ENCODE results near the gene TSR1. TPM values are rescaled to one million over a fixed set of nuclear protein-coding genes. Genes with fewer than 3 reads are reported as not detected.

Gene TSR1
- total RNA-seq, 1 donor from 2014 or later: 40.6 TPM

DNA sequence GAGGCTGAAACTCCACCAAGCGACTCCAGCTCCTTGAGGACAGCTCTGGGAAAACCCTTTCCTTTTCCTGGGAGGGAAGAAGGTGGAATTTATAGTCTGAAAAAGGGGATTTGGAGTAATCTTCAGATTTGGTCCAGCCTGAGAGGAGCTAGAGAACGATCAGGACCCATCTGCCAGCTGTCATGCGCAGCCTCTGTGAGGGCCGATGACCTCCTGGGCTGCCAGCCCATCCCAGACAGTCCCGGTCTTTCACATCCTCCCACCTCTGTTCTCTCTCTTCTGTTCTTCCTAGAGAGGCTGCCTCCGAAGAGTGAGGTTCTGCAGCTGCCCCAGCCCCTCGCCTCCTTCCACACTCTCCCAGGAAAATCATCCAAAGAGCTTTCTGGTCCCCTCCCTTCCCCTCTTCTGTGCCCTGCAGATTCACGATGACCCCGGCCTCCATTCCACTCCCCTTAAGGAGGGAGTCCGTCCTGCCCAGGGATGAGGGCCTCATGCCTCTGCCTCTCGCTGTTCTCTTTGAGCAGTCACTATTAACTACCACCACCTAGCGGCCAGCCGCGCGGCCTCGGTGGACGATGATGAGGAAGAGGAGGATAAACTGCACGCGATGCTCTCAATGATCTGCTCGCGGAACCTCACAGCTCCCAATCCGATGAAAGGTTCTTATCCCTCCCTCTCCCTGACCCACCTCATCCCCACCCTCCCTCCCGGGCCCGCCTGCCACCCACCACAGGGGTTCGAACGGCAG is 30.7 kb upstream of the TSR1 start:
- Mint-ChIP-seq H3K27ac (no peak overlapping the region), H3K4me1 (no peaks in the 10 kb centered on the region), H3K4me3 (no peak overlapping the region), H3K9me3 (no peaks in the 10 kb centered on the region), H3K36me3 (peaks cover 6% of the 10 kb centered on the region), H3K27me3 (ENCODE audit: low read depth) (no peaks in the 10 kb centered on the region)
- no peak for DNase-seq (ENCODE audit: low spot score in 2 of 2, unreplicated experiment in 2 of 2)
- TF ChIP-seq, protein P1, sequence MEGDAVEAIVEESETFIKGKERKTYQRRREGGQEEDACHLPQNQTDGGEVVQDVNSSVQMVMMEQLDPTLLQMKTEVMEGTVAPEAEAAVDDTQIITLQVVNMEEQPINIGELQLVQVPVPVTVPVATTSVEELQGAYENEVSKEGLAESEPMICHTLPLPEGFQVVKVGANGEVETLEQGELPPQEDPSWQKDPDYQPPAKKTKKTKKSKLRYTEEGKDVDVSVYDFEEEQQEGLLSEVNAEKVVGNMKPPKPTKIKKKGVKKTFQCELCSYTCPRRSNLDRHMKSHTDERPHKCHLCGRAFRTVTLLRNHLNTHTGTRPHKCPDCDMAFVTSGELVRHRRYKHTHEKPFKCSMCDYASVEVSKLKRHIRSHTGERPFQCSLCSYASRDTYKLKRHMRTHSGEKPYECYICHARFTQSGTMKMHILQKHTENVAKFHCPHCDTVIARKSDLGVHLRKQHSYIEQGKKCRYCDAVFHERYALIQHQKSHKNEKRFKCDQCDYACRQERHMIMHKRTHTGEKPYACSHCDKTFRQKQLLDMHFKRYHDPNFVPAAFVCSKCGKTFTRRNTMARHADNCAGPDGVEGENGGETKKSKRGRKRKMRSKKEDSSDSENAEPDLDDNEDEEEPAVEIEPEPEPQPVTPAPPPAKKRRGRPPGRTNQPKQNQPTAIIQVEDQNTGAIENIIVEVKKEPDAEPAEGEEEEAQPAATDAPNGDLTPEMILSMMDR (IDR thresholded peaks at IDR 0.05; ENCODE audit: unreplicated experiment): no peak

DNA sequence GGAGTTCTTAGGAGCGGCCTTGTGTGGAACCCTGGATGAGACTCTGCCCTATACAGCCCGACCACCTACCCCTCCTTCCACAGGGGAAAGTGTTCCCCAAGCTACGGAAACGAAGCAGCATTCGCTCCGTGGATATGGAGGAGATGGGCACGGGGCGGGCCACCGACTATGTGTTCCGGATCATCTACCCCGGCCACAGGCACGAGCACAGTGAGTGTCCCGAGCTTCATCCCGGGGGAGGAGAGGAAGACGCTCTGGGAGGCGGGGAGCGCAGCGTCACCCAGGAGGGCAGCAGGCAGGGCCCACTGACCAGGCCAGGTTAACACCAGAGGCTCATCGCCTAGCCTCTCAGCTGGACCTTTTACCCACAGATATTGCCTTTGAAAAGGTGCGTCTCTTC is 28.9 kb upstream of the TSR1 start:
- no peaks in the 10 kb centered on the region for H3K9me3 Mint-ChIP-seq
- no peaks in the 10 kb centered on the region for H3K4me1 Mint-ChIP-seq
- H3K4me3 Mint-ChIP-seq: no peak overlapping the region
- H3K27ac Mint-ChIP-seq: no peak overlapping the region
- no peaks in the 10 kb centered on the region for H3K27me3 Mint-ChIP-seq (ENCODE audit: low read depth)
- no peak for DNase-seq (ENCODE audit: low spot score in 2 of 2, unreplicated experiment in 2 of 2)
- H3K36me3 Mint-ChIP-seq: peaks cover 6% of the 10 kb centered on the region
- TF ChIP-seq, protein P1 (IDR thresholded peaks at IDR 0.05; ENCODE audit: unreplicated experiment): no peak

DNA sequence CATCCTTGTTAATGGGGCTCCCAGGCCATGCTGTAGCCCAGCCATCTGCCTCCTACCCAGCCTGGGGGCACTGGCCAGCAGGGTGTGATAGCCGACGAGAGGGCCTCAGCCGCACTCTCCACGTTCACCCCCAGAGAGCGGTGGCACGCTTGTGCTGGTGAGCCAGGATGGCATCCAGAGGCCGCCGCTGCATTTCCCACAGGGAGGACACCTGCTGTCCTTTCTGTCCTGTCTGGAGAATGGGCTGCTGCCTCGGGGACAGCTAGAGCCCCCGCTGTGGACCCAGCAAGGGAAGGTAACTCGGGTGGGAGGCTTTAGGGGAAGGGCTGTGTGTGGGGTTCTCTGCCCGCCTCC is 28.5 kb upstream of the TSR1 start:
- DNase-seq (ENCODE audit: low spot score in 2 of 2, unreplicated experiment in 2 of 2): no peak
- no peak overlapping the region for H3K27ac Mint-ChIP-seq
- peaks cover 6% of the 10 kb centered on the region for H3K36me3 Mint-ChIP-seq
- no peaks in the 10 kb centered on the region for H3K4me1 Mint-ChIP-seq
- H3K9me3 Mint-ChIP-seq: no peaks in the 10 kb centered on the region
- TF ChIP-seq, protein P1 (IDR thresholded peaks at IDR 0.05; ENCODE audit: unreplicated experiment): no peak
- H3K27me3 Mint-ChIP-seq (ENCODE audit: low read depth): no peaks in the 10 kb centered on the region
- H3K4me3 Mint-ChIP-seq: no peak overlapping the region

DNA sequence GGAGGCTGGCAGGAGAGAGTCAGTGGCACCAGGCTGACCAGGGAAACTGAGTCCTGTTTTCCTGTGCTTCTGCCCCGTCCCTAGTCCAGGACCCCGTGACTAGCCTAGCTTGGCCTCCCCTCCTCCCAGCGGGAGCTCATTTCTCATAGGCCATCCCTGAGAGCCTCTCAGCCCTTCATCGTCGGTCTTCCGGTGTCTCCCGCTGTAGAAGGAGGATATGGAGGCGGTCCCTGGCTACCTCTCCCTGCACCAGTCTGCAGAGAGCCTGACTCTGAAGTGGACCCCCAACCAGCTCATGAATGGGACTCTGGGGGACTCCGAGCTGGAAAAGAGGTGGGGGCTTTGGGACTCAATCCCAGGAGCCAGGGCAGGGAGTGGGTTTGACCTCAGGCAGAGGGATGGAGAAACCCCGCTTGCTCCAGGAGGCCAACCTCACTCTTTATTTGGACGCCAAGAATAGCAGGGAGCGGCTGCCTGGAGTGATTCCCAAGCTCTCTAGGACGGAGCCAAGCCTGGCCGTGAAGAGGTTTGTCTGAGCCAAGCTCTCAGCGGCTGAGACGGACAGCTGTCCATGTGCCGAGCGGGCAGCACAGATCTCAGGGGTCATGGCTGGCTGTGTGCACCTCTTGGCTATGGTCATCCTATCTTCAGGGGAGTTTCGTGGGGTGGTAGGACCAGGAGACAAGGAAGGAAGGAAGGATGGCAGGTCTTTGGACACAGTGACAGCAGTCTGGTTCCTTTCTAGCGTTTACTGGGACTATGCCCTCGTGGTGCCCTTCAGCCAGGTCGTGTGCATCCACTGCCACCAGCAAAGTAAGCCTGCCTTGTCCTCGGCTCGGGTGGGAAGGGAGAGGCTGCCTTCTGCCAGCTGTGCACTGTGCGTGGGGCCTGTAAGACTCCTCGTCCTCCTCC is 27.9 kb upstream of the TSR1 start:
- no peak for DNase-seq (ENCODE audit: low spot score in 2 of 2, unreplicated experiment in 2 of 2)
- no peak overlapping the region for H3K27ac Mint-ChIP-seq
- H3K9me3 Mint-ChIP-seq: no peaks in the 10 kb centered on the region
- H3K4me3 Mint-ChIP-seq: no peak overlapping the region
- peaks cover 2% of the 10 kb centered on the region for H3K4me1 Mint-ChIP-seq
- H3K36me3 Mint-ChIP-seq: peaks cover 6% of the 10 kb centered on the region
- H3K27me3 Mint-ChIP-seq (ENCODE audit: low read depth): no peaks in the 10 kb centered on the region
- TF ChIP-seq, protein P1 (IDR thresholded peaks at IDR 0.05; ENCODE audit: unreplicated experiment): no peak

DNA sequence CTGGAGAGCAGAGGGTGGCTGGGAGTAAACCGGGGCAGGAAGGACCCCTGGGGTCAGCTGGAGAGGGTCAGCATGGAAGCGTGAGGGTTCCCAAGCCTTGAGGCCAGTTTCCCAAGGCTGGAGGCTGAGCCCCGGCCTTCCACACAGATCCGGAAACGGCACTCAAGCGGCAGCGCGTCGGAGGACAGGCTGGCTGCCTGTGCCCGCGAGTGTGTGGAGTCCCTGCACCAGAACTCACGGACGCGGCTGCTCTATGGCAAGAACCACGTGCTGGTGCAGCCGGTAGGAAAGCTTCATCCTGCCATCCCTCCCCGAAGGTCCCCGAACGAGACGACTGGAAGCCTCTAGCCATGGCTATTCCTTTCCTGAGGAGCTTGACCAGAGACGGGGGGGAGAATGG is 27.1 kb upstream of the TSR1 start:
- TF ChIP-seq, protein P1 (IDR thresholded peaks at IDR 0.05; ENCODE audit: unreplicated experiment): no peak

More for the DNA sequence above, 27.1 kb upstream of the TSR1 start:
- DNase-seq (ENCODE audit: low spot score in 2 of 2, unreplicated experiment in 2 of 2): no peak
- H3K36me3 Mint-ChIP-seq: peaks cover 6% of the 10 kb centered on the region
- no peak overlapping the region for H3K27ac Mint-ChIP-seq
- H3K4me3 Mint-ChIP-seq: no peak overlapping the region
- H3K27me3 Mint-ChIP-seq (ENCODE audit: low read depth): no peaks in the 10 kb centered on the region
- no peaks in the 10 kb centered on the region for H3K9me3 Mint-ChIP-seq
- H3K4me1 Mint-ChIP-seq: peaks cover 4% of the 10 kb centered on the region
